Measurements from ENCODE around the gene KCNMB4. TPM values are rescaled to one million over a fixed set of nuclear protein-coding genes. Genes with fewer than 3 reads are reported as not detected.

KCNMB4 gene
- polyA plus RNA-seq, 2 of the 4 experiments (the other 2 are of a cell fraction), result 0.08 to 0.13 TPM

DNA sequence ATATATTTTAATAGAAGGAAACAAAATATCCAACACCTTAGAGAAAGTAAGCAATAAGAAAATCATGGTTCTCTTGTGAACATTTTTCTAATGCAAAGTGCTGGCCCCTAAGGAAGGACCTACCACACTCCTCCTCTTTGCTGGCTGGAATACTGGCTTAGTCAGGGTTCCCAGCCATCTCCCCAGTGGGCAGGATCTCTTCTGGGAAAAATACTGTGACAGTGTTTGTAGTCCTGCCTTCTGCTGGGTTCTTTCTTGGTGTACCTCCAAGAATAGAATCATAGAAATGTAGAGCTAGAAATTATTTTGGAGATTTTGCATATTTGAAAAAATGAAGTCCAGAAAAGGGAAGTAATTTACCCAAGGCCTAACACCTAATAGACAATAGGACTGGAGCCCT lies 31.9 kb downstream of the KCNMB4 start:
- FAIRE-seq, result no peak

DNA sequence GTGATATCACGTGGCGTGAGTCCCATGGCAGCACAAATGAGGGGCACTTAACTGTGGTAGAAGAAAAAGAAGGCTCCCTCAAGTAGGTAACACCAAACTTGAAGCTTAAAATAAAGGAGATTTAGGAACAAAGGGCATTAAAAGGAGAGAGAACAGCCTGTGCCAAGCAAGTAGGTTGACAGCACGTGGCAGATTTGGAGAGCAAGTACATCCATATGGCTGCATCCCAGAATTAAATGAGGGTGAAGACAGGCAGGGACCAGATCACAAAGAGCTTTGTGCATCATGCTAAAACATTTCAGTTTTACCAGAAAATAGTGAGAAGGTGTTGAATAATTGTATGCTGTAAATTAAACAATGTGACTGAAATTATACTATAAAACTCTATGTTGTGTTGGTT lies 32.8 kb downstream of the KCNMB4 start:
- Histone ChIP-seq H3K4me3 (no peak overlapping the region), H3K9me3 (no peaks in the 10 kb centered on the region), H3K4me1 (no peaks in the 10 kb centered on the region), H3K4me2 (no peak overlapping the region), H3K27ac (no peak overlapping the region)
- ChIA-PET CTCF (no interaction called here), POLR2A (no interaction called here)
- 38% methylated on average over 3 of the region's 3 CpGs for WGBS (ENCODE audit: missing lambda C conversion rate)
- FAIRE-seq (no peak), ATAC-seq (no peak), DNase-seq (ENCODE audit: low read depth in 1 of 2, low spot score in 1 of 2) (no peak)
- TF ChIP-seq, protein P1, sequence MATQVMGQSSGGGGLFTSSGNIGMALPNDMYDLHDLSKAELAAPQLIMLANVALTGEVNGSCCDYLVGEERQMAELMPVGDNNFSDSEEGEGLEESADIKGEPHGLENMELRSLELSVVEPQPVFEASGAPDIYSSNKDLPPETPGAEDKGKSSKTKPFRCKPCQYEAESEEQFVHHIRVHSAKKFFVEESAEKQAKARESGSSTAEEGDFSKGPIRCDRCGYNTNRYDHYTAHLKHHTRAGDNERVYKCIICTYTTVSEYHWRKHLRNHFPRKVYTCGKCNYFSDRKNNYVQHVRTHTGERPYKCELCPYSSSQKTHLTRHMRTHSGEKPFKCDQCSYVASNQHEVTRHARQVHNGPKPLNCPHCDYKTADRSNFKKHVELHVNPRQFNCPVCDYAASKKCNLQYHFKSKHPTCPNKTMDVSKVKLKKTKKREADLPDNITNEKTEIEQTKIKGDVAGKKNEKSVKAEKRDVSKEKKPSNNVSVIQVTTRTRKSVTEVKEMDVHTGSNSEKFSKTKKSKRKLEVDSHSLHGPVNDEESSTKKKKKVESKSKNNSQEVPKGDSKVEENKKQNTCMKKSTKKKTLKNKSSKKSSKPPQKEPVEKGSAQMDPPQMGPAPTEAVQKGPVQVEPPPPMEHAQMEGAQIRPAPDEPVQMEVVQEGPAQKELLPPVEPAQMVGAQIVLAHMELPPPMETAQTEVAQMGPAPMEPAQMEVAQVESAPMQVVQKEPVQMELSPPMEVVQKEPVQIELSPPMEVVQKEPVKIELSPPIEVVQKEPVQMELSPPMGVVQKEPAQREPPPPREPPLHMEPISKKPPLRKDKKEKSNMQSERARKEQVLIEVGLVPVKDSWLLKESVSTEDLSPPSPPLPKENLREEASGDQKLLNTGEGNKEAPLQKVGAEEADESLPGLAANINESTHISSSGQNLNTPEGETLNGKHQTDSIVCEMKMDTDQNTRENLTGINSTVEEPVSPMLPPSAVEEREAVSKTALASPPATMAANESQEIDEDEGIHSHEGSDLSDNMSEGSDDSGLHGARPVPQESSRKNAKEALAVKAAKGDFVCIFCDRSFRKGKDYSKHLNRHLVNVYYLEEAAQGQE (IDR thresholded peaks at IDR 0.05), result no peak
- TF ChIP-seq HOXB13 (CRISPR knock-in tag; IDR thresholded peaks at IDR 0.05; ENCODE audit: low read depth), result no peak
- TF ChIP-seq, protein P2, sequence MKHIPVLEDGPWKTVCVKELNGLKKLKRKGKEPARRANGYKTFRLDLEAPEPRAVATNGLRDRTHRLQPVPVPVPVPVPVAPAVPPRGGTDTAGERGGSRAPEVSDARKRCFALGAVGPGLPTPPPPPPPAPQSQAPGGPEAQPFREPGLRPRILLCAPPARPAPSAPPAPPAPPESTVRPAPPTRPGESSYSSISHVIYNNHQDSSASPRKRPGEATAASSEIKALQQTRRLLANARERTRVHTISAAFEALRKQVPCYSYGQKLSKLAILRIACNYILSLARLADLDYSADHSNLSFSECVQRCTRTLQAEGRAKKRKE (CRISPR knock-in tag; IDR thresholded peaks at IDR 0.05; ENCODE audit: low read depth), result no peak
- TF ChIP-seq POLR2AphosphoS2 (conservative IDR thresholded peaks at IDR 0.05; ENCODE audit: low read length), result no peak
- TF ChIP-seq, protein P3, sequence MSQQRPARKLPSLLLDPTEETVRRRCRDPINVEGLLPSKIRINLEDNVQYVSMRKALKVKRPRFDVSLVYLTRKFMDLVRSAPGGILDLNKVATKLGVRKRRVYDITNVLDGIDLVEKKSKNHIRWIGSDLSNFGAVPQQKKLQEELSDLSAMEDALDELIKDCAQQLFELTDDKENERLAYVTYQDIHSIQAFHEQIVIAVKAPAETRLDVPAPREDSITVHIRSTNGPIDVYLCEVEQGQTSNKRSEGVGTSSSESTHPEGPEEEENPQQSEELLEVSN (IDR thresholded peaks at IDR 0.05; ENCODE audit: borderline replicate concordance, low read depth), result no peak
- TF ChIP-seq CBX2 (IDR thresholded peaks at IDR 0.05; ENCODE audit: borderline replicate concordance, low read depth), result no peak
- TF ChIP-seq, protein P4, sequence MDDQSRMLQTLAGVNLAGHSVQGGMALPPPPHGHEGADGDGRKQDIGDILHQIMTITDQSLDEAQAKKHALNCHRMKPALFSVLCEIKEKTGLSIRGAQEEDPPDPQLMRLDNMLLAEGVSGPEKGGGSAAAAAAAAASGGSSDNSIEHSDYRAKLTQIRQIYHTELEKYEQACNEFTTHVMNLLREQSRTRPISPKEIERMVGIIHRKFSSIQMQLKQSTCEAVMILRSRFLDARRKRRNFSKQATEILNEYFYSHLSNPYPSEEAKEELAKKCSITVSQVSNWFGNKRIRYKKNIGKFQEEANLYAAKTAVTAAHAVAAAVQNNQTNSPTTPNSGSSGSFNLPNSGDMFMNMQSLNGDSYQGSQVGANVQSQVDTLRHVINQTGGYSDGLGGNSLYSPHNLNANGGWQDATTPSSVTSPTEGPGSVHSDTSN (IDR thresholded peaks at IDR 0.05), result no peak
- TF ChIP-seq, protein P5, sequence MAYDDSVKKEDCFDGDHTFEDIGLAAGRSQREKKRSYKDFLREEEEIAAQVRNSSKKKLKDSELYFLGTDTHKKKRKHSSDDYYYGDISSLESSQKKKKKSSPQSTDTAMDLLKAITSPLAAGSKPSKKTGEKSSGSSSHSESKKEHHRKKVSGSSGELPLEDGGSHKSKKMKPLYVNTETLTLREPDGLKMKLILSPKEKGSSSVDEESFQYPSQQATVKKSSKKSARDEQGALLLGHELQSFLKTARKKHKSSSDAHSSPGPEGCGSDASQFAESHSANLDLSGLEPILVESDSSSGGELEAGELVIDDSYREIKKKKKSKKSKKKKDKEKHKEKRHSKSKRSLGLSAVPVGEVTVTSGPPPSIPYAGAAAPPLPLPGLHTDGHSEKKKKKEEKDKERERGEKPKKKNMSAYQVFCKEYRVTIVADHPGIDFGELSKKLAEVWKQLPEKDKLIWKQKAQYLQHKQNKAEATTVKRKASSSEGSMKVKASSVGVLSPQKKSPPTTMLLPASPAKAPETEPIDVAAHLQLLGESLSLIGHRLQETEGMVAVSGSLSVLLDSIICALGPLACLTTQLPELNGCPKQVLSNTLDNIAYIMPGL (CRISPR knock-in tag; IDR thresholded peaks at IDR 0.05; ENCODE audit: borderline replicate concordance), result no peak
- no peak for TF ChIP-seq CHD2 (IDR thresholded peaks at IDR 0.05; ENCODE audit: low read length, partially characterized antibody)
- TF ChIP-seq RARB (CRISPR knock-in tag; IDR thresholded peaks at IDR 0.05), result no peak
- no peak for TF ChIP-seq CBX8 (IDR thresholded peaks at IDR 0.05)
- no peak for TF ChIP-seq CHD4 (IDR thresholded peaks at IDR 0.05; ENCODE audit: borderline replicate concordance)
- TF ChIP-seq, protein P6, sequence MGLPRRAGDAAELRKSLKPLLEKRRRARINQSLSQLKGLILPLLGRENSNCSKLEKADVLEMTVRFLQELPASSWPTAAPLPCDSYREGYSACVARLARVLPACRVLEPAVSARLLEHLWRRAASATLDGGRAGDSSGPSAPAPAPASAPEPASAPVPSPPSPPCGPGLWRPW (IDR thresholded peaks at IDR 0.05), result no peak

More for the DNA sequence above, 31.9 kb downstream of the KCNMB4 start:
- DNase-seq (ENCODE audit: low read depth in 1 of 2, low spot score in 1 of 2) (no peak), ATAC-seq (no peak)
- Histone ChIP-seq H3K9me3 (no peaks in the 10 kb centered on the region), H3K4me3 (no peak overlapping the region), H3K27ac (no peak overlapping the region), H3K4me1 (no peaks in the 10 kb centered on the region), H3K4me2 (no peak overlapping the region)
- ChIA-PET CTCF (no interaction called here), POLR2A (no interaction called here)
- TF ChIP-seq MAFK (IDR thresholded peaks at IDR 0.05; ENCODE audit: partially characterized antibody), result no peak
- no peak for TF ChIP-seq RCOR1 (IDR thresholded peaks at IDR 0.05; ENCODE audit: low read depth, low read length)
- no peak for TF ChIP-seq PHF8 (IDR thresholded peaks at IDR 0.05; ENCODE audit: borderline replicate concordance, low read depth)
- TF ChIP-seq, protein P7, sequence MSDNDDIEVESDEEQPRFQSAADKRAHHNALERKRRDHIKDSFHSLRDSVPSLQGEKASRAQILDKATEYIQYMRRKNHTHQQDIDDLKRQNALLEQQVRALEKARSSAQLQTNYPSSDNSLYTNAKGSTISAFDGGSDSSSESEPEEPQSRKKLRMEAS (IDR thresholded peaks at IDR 0.05), result no peak
- no peak for TF ChIP-seq BHLHE40 (IDR thresholded peaks at IDR 0.05; ENCODE audit: low read depth, low read length)
- TF ChIP-seq, protein P6 (IDR thresholded peaks at IDR 0.05), result no peak
- no peak for TF ChIP-seq FOSL2 (IDR thresholded peaks at IDR 0.05)
- no peak for TF ChIP-seq FOSL2 (CRISPR knock-in tag; IDR thresholded peaks at IDR 0.05)
- TF ChIP-seq ZFP36 (IDR thresholded peaks at IDR 0.05; ENCODE audit: borderline replicate concordance, partially characterized antibody), result no peak
- TF ChIP-seq HOXB13 (CRISPR knock-in tag; IDR thresholded peaks at IDR 0.05; ENCODE audit: low read depth), result no peak
- TF ChIP-seq TFCP2L1 (CRISPR knock-in tag; IDR thresholded peaks at IDR 0.05), result no peak
- TF ChIP-seq GATA3 (IDR thresholded peaks at IDR 0.05; ENCODE audit: borderline replicate concordance), result no peak
- no peak for TF ChIP-seq FOXS1 (CRISPR knock-in tag; IDR thresholded peaks at IDR 0.05)
- no peak for TF ChIP-seq NFE2L2 (conservative IDR thresholded peaks at IDR 0.05; ENCODE audit: low read length)
- TF ChIP-seq POLR2AphosphoS2 (conservative IDR thresholded peaks at IDR 0.05; ENCODE audit: low read length), result no peak
- no peak for TF ChIP-seq ESRRA (IDR thresholded peaks at IDR 0.05; ENCODE audit: borderline replicate concordance, low read length)
- TF ChIP-seq KDM1A (IDR thresholded peaks at IDR 0.05; ENCODE audit: low read depth), result no peak
